Skeletal muscle cell (primary cell): Measurements from ENCODE around the gene SLC15A3.

Source experiments
- DNase-seq: peaks from one replicate; pipeline ENCODE4 v3.0.0-alpha.2; 2010; ENCODE audit warnings: low read depth
- H3K4me3 ChIP-seq: 2 replicates; pipeline ENCODE4 v1.5.1; 2011; ENCODE audit warnings: low read depth, mild to moderate bottlenecking, control low read depth, low read length, moderate library complexity

SLC15A3 gene

DNA sequence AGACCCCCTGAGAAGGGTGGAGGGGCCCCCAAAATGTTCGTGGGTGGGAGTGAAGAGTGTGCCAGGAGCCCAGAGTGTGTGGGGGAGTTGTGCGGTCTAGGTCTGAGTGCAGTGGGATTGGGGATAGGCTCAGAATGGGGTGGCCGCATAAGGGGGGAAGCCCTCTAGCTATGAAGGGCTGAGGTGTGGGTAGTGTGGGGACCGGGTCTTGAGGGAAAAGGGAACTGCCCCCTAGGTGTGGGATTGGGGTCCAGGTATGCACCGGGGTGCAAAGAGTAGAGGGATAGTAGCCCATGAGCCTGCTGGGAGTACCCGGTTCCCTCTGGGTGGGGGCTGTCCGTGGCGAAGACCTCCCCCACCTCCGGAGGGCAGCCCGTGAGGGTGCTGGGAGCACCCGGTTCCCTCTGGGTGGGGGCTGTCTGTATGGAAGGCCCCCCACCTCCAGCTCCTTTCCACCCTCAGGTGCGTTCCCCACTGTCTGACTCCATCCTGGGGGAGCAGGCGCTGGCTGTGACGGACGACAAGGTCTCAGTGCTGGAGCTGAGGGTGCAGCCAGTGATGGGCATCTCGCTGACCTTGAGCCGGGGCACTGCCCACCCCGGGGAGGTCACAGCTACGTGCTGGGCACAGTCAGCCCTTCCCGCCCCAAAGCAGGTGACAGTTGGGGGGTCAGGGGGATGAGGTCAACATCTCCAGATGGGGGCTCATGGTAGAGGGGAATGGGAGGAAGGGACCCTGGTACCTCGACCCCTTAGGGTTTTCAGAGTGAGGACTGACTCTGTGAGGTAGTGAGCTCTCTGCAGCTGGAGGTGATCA, 17.0 kb downstream of the SLC15A3 start:
- H3K4me3 ChIP-seq: no peak overlapping the region
- no peak for DNase-seq

DNA sequence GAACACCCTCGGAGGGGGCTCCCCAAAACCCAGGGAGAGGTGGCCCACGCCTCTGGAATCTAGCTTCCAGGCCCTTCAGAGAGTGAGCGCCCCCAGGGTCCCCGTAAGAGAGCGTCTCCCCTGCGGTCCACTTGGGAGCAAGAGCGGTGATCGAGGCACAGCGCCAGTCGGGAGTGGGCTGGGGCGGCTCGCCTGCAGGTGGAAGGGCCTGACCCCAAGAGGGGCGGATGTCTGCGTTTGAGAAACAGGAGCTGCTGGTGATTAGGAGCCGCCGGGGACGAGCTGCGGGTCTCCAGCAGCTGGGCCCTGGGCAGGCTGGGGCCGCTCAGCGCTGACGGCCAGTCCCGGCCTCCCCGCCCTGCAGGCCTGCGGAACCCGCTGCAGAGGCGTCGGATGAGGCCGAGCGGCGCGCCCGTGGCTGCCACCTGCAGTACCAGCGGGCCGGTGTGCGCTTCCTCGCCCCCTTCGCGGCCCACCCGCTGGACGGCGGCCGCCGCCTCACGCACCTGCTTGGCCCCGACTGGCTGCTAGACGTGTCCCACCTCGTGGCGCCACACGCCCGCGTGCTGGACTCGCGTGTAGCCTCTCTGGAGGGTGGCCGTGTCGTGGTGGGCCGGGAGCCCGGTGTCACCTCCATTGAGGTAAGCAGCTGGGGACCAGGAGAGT, 17.7 kb downstream of the SLC15A3 start:
- DNase-seq: no peak
- H3K4me3 ChIP-seq: no peak overlapping the region

DNA sequence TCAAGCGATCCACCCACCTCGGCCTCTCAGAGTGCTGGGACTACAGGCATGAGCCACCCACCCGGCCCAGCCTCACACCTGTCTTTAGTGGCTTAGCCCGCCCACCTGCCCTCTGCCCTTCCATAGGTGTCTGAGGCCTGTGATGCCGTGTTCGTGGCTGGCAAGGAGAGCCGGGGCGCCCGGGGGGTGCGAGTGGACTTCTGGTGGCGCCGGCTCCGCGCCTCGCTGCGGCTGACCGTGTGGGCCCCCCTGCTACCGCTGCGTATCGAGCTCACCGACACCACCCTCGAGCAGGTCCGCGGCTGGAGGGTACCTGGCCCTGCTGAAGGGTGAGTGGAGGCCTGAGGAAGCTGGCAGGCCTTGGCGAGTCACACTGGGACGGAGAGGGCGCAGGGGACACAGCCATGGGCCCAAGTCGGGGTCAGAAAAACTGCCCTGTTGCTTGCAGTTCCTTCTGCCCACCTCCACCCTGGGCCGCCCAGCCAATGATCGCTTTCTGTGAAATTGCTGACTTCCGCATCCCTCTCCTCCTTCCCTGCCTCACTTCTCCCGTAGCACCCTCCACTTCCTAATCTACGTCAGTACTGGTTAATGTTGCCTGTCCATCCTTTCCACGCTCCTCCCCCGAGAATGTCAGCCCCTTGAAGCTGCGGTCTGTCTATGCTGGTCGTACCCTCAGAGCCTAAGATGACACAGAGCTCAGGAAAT, 18.4 kb downstream of the SLC15A3 start:
- no peak overlapping the region for H3K4me3 ChIP-seq
- no peak for DNase-seq

DNA sequence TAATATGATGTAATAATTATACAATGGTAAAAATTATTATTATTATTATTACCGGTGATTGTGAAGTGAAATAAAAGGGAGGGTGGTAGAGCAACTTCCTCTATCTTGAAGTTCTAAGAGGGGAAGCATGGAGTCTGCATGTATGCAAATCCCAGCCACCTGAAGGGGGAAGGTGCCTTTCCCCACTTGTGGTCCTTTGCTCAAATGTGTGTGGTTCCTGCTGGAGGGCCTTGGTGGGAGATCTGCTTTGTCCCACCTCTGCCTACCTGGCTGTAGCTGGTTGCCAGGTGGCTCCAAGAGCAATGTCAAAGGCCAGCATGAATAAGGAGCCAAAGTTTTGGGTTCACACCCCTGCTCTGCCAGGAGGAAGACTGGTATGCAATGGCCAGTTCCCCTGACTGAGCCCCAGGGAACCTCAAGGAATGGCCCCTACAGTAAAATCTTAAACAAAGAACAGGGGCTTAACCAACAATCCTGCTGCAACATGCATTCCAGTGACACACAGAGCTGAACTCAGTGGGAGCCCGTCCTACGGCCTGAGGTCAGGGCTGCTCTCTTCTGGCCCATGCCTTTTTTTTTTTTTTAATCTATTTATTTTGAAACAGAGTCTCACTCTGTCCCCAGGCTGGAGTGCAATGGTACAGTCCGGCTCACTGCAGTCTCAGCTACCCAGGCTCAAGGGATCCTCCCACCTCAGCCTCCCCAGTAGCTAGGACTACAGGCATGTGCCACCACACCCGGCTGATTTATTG, 19.2 kb downstream of the SLC15A3 start:
- H3K4me3 ChIP-seq: no peak overlapping the region
- no peak for DNase-seq

DNA sequence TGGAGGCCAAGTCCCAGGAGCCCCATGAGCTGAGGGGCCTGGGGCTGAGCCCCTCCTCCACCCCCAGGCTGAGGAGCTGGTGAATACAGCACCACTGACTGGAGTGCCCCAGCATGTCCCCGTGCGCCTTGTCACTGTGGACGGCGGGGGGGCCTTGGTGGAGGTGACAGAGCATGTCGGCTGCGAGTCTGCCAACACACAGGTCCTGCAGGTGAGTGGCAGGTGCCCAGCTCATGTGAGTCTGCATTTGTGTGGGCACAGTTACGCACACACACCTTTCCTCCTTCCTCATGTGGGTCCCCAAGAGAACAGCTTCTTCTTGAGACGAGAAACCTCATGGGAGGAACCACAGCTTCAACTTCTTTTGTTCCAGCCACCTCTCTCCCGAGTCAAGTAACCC, 20.1 kb downstream of the SLC15A3 start:
- H3K4me3 ChIP-seq: no peak overlapping the region
- DNase-seq: no peak

DNA sequence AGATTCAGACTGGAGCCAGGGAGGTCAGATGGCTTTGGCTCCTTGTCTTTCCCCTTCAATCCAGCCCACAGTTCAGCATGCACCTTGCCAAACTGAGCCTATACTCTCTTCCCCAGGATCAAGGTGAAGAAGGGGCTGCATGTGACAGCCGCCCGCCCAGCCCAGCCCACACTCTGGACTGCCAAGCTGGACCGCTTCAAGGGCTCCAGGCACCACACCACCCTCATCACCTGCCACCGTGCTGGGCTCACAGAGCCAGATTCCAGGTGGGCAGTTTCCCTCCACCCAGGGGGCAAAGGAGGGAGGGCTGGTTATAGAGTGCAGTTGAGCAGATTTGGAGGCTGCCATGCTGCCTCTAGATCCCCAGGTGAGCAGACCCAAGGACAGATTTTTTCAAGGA, 21.6 kb downstream of the SLC15A3 start:
- no peak for DNase-seq

DNA sequence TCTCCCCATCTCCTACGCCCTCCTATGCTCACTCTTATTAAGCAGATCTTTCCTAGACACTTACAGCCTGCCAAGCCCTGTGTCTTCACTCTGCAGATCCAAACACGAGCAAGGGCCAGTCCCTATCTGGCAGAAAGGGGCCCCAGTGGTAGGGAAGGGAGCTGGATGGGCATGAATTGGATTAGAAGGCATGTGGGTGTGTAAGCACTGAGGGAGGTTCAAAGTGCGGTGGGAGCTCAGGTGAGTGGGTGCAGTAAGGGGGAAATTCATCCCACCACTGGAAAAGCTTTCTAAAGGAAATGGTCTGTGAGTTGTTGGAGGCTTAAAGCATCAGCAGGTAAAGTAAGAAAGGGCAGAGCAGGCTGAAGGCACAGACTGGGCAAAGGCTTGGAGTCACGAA, 22.2 kb downstream of the SLC15A3 start:
- DNase-seq: no peak
- no peak overlapping the region for H3K4me3 ChIP-seq

More for the DNA sequence above, 21.6 kb downstream of the SLC15A3 start:
- no peak overlapping the region for H3K4me3 ChIP-seq

DNA sequence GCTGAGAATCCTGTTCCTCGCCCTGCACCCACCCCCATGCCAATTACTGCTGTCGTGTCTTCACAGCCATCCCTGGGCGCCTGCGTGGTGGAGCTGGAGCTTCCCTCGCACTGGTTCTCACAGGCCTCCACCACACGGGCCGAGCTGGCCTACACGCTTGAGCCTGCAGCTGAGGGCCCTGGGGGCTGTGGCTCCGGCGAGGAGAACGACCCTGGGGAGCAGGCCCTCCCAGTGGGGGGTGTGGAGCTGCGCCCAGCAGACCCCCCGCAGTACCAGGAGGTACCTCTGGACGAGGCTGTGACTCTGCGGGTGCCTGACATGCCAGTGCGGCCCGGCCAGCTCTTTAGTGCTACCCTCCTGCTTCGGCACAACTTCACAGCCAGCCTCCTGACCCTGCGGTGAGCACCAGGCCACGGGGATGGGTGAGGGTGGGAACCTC, 23.4 kb downstream of the SLC15A3 start:
- no peak for DNase-seq
- H3K4me3 ChIP-seq: no peak overlapping the region

DNA sequence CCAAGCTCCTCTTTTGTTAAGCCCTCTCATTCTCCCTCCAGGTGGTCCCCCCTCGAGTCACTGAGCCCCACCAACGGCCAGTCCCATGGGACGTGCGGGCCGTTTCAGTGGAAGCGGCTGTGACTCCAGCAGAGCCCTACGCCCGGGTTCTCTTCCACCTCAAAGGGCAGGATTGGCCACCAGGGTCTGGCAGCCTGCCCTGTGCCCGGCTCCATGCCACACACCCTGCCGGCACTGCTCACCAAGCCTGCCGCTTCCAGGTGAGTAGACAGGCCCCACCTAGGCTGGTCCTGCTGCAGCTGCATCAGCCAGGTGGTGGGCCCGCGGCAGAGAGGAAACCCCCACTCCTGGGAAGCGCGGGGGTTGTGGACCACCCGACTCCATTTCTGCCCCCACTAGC, 24.4 kb downstream of the SLC15A3 start:
- H3K4me3 ChIP-seq: no peak overlapping the region
- DNase-seq: no peak

DNA sequence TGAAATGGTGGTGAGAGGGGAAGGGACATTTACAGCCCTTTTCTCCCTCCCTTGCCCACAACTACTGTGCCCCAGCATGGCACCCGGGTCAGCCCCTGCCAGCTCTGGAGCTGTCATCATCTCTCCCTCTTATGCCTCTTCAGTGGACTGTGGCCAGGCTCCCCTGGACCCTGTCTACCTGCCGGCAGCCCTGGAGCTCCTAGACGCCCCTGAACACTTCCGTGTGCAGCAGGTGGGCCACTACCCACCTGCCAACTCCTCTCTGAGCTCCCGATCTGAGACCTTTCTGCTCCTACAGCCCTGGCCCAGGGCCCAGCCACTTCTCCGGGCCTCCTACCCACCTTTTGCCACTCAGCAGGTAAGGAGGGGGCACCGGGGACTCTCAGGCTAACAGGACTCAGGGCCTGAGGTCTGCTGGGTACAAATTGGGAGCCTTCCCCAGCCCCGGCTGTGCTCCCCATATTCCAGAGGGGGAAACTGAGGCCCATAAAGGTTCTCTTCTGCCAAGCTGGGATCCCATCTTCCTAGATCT, 24.8 kb downstream of the SLC15A3 start:
- no peak overlapping the region for H3K4me3 ChIP-seq
- DNase-seq: no peak

DNA sequence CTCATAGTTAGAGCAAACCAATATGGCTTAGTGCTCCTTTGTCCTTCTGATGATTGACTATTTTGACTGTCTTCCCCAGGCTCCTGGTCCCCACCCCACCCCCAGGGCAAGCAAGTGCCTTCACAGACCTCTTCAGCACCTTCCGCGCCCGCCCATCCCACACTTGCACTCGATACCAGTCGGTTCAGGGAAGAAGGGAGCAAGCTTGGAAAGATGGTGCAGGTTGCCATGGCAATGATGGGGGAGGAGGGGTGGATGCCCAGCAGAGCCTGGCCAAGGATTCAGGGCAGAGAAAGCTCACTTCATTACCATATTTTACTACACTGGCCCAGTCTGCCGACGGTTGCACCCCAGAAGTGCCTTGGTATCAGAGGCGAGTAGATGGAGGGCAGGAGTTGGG, 25.5 kb downstream of the SLC15A3 start:
- DNase-seq: no peak
- H3K4me3 ChIP-seq: no peak overlapping the region

DNA sequence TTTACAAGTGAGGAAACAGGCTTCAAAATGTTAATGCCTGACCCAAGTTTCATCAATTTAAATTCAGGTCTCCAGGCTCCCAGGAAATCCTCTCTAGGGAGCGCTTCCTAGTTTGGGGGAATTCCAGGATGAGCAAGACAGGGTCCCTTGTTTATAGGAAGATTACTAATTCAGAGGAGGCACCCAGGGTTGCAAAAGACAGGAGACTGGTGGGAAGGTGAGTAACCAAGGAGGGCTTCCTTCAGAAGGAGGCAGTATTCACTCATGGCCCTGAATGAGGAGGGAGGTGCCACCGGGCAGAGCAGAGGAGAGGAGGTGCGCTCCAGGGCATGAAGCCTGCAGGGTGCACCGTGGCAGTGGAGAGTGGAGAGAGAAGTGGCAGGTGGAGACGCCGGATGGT, 26.1 kb downstream of the SLC15A3 start:
- no peak overlapping the region for H3K4me3 ChIP-seq
- DNase-seq: peak; percentile 8

DNA sequence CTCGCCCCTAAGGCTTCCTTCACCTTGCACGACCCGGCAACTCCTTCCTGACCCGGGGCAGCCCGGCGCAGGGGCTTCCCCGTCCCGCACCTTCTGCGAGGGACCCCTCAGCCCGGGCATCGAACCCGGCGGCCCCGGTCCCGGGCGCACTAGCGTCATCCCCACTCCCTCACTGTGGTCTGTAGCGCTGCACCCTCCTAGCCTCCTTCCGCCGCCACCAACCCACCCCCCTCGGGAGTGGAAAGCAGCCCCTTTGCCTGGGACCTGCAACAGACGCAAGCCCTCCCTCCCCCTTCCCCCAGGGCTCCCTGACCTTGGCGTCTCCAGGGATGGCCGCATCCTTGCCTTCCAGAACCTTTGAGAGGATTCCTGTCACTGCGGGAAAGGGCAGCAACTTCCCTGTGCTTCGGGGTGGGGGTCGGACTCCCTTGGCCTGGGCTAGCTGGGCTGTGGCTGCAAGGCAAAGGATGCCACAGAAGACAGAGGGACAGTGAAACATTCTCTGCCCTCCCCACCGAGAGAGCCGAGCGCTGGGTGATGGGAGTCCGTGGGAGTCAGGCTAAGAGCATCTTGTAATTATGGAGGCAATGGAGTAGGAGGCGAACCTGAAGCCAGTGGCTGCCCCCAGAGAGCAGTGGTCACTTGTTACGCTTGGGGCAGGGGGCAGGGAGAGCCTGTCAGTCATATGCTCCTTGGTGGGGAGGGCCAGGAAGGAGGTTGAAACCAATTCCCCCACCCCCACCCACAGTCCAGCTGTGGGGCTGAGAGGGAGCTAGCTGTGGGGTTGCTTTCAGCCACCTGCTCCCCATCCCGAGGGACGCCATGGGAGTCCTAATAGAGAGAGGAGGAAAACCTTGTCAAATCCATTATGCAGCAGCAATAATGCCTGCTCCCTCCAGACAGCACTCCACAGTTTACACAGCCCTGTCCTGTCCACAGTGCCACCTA, 26.8 kb downstream of the SLC15A3 start:
- peak overlapping the region; percentile 82 for H3K4me3 ChIP-seq

DNA sequence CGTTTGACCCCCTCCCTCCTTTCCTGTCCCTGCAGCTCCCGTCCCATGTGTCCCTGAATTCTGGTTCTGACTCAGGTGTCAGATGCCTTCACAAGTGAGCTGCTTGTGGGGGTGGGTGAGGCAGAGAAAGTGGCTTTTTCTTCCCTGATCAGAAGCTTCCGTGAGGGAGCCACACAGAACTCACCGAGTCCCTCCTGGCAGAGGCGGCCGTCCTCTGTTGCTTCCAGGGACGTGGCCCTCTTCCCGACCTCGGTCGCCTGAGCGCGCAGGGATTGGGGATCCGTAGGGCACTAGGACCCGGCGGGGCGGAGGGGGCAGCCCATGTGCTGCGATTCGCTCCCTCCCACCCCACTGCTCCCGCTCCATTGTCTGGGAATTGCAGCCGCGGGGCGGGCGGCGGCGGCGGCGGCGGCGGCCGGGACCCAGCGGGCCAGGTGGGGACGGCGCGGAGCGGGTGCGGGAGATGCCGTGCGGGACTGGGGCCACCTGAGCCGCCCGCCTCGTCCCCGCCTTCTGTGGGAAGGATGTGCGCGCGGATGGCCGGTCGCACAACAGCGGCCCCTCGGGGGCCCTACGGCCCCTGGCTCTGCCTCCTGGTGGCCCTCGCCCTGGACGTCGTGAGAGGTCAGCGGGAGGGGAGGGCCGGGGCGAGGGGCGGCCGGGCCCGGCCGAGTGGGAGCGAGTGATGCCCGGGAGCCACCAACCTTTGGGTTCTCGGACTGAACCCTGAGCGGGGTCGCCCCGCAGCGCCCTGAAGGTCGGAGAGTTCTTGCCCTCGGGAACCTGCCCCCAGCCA, 27.7 kb downstream of the SLC15A3 start, which contains the start of gene TMEM132A:
Gene TMEM132A (plus strand): TSS at position 351 of the 796 bp plus-strand sequence. CDS start 174 bp downstream, at position 525.
- peak within 1 kb of the TSS; percentile 82 for H3K4me3 ChIP-seq
- peak; percentile 8 for DNase-seq

More for the DNA sequence above, 26.8 kb downstream of the SLC15A3 start:
- no peak for DNase-seq

DNA sequence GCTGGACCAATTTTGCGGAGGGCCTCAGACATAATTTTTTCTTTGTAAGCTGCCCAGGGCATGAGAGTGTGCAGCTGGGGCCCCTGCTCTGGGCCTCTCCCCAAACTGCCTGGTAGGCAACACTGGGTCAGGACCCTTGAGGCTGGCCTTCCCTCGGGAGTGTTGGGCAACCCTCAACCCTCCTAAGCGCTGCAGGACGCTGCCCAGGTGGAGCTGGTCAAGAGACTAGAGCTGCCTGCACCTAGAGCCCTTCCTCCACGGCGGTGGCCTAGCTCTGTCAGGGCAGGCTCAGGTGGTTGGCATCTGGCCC, 28.2 kb downstream of the SLC15A3 start:
- no peak for DNase-seq
- H3K4me3 ChIP-seq: peak overlapping the region; percentile 82

DNA sequence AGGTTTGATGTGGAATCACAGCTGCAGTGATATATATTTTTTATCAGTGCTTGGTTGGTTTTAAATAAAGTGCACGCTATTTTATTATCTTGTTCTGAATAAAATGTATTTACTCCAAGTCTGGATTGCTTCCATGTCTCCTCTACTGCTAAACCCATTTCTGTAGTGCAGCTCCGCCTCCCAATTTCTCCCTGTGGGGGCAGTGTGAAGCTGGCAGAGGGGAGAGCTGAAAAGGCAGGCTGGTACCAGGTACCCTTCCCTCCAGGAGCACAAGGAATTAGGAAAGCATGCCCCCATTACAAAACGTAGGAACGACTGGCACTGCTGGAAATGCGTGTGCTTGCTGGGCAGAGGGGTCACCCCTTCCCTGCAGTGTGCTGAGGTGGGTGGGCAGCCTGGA, 28.6 kb downstream of the SLC15A3 start:
- no peak overlapping the region for H3K4me3 ChIP-seq
- DNase-seq: no peak

DNA sequence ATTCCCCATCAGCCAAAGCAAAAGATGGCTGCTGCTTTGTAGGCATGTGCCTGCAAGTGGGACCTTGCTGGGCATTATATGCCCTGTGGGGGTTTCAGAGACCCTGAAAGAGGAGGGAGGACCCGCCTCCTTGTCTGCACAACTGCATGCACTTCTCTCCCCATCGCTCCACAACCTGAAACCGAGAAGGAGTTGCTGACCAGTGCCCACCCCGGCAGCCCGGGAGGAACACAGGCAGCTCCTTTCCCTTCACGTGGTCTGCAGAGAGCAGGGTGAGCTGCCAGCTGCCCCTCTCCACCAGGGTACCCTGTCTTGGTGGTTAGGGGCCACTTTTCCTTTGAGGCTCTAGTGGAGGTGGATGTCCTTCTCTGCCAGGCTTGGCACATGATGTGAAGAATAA, 29.1 kb downstream of the SLC15A3 start:
- H3K4me3 ChIP-seq: no peak overlapping the region
- no peak for DNase-seq
